Fibroblast of upper back skin (primary cell): Measurements from ENCODE around the gene GAGE12F.
"Not testable (repeated sequence)": the region's sequence is repeated elsewhere in the genome, so short reads cannot be mapped to it uniquely, and the experiment has no call there.

Source experiments
- DNase-seq: peaks from one replicate; pipeline ENCODE4 v3.0.0-alpha.2; 2013

GAGE12F gene, protein sequence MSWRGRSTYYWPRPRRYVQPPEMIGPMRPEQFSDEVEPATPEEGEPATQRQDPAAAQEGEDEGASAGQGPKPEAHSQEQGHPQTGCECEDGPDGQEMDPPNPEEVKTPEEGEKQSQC

GRCh38 chrX:49560542-49560941 is at the start of gene GAGE12F:
Gene GAGE12F (plus strand): TSS chrX:49560842. CDS start chrX:49561997, 1,155 bp downstream.
- DNase-seq: not testable (repeated sequence)

DNA sequence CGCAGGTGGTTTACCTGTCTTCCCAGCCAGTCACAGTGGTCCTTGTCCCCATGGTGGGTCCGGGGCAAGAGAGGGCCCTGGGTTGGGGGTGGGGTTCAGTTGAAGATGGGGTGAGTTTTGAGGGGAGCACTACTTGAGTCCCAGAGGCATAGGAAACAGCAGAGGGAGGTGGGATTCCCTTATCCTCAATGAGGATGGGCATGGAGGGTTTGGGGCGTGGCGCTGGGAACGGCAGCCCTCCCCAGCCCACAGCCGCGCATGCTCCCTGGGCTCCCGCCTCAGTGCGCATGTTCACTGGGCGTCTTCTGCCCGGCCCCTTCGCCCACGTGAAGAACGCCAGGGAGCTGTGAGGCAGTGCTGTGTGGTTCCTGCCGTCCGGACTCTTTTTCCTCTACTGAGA is 28.8 kb upstream of the GAGE12F start, which contains the start of gene GAGE12C:
Gene GAGE12C, plus strand, starts transcription at position 301 of the 400 bp plus-strand sequence. CDS start 1,155 bp downstream, outside the sequence.
- not testable (repeated sequence) for DNase-seq

DNA sequence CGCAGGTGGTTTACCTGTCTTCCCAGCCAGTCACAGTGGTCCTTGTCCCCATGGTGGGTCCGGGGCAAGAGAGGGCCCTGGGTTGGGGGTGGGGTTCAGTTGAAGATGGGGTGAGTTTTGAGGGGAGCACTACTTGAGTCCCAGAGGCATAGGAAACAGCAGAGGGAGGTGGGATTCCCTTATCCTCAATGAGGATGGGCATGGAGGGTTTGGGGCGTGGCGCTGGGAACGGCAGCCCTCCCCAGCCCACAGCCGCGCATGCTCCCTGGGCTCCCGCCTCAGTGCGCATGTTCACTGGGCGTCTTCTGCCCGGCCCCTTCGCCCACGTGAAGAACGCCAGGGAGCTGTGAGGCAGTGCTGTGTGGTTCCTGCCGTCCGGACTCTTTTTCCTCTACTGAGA is 19.2 kb upstream of the GAGE12F start, which contains the start of gene GAGE12D:
Gene GAGE12D, plus strand, starts transcription at position 301 of the 400 bp plus-strand sequence. CDS start 1,155 bp downstream, outside the sequence.
- not testable (repeated sequence) for DNase-seq

DNA sequence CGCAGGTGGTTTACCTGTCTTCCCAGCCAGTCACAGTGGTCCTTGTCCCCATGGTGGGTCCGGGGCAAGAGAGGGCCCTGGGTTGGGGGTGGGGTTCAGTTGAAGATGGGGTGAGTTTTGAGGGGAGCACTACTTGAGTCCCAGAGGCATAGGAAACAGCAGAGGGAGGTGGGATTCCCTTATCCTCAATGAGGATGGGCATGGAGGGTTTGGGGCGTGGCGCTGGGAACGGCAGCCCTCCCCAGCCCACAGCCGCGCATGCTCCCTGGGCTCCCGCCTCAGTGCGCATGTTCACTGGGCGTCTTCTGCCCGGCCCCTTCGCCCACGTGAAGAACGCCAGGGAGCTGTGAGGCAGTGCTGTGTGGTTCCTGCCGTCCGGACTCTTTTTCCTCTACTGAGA is 9.7 kb upstream of the GAGE12F start, which contains the start of gene GAGE12E:
Gene GAGE12E, plus strand, starts transcription at position 301 of the 400 bp plus-strand sequence. CDS start 1,155 bp downstream, outside the sequence.
- not testable (repeated sequence) for DNase-seq

GRCh38 chrX:49568728-49569127 is 8.1 kb downstream of the GAGE12F start:
- not testable (repeated sequence) for DNase-seq

GRCh38 chrX:49569152-49569551 is 8.5 kb downstream of the GAGE12F start:
- not testable (repeated sequence) for DNase-seq

- DNase-seq: not testable (repeated sequence)
These were observed 9.5 kb downstream of the GAGE12F start, which contains the start of gene GAGE12G for GRCh38 chrX:49570100-49570499. Gene GAGE12G (plus strand): TSS chrX:49570400. CDS start chrX:49571555, 1,155 bp downstream.

- DNase-seq: not testable (repeated sequence)
These were observed 19.0 kb downstream of the GAGE12F start, which contains the start of gene GAGE12H for GRCh38 chrX:49579649-49580048. Gene GAGE12H (plus strand): TSS chrX:49579949. CDS start chrX:49581104, 1,155 bp downstream.

DNA sequence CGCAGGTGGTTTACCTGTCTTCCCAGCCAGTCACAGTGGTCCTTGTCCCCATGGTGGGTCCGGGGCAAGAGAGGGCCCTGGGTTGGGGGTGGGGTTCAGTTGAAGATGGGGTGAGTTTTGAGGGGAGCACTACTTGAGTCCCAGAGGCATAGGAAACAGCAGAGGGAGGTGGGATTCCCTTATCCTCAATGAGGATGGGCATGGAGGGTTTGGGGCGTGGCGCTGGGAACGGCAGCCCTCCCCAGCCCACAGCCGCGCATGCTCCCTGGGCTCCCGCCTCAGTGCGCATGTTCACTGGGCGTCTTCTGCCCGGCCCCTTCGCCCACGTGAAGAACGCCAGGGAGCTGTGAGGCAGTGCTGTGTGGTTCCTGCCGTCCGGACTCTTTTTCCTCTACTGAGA is 28.6 kb downstream of the GAGE12F start, which contains the start of gene GAGE2A:
Gene GAGE2A, plus strand, starts transcription at position 301 of the 400 bp plus-strand sequence. CDS start 1,155 bp downstream, outside the sequence.
- not testable (repeated sequence) for DNase-seq

DNA sequence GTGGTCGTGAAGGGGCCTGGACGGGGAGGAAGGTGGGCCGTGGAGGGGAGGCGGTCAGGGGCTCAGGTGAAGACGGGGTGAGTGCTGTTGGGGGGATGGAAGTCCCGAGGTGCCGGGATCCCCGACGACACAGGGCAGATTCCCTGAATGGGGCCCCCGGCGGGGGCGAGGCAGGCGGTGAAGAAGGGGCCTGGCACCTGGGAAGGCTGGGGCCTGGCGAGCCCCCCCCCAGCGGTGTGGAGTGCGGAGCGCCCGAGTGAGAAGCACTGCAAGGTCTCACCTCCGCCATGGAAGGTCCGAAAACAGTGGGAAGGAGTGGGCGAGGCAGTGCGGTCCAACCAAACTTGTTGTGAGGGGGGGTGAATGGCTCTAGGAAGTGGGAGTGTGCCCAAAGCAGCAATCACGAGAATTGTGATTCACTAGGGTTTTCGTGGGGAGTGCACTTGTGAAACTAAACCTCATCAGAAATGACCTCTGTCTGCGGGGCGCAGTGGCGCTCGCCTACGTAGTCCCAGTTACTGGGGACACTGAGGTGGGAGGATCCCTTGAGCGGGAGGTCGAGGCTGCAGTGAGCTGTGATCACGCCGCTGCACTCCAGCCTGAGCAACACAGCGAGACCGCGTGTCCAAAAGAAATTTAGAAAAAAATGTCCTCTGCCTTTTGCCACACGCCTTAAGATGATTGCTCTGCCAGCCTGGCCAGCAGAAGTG is 29.3 kb downstream of the GAGE12F start:
- DNase-seq: not testable (repeated sequence)

GRCh38 chrX:49590488-49590887 is 29.8 kb downstream of the GAGE12F start:
- DNase-seq: not testable (repeated sequence)

- DNase-seq: not testable (repeated sequence)
These were observed 38.1 kb downstream of the GAGE12F start, which contains the start of gene GAGE1 for GRCh38 chrX:49598720-49599119. Gene GAGE1 (plus strand): TSS chrX:49599020. CDS start chrX:49600175, 1,155 bp downstream.

DNA sequence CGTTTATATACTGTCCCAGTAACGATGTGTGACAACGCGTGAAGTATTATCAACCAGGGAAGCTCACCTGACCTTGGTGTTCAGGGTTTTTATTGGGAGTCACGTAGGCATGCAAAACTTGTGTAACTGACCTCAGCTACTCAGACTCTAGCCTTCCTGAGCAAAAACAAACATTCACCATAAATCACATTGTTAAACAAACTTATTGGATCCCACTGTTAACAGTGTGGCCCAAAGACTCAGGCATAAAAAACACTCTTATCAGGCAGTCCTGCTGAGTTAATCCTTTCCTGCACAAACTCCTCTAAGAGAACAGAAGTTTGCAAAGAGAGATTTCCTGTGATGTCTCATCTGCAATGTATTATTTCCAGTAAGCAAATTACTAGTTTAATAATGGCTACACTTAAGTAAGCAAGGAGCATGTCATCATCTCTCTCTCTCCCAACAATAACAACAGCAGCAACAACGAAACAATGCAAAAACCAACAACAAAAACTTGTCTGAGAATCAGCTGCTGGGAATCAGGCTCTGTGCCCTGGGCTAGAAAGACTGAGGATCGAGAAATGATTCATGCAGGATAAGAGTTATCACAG is 50.2 kb downstream of the GAGE12F start:
- DNase-seq: no peak
